WTC11 (cell line): ENCODE measurements around the gene HECW1. TPM values are rescaled to one million over a fixed set of nuclear protein-coding genes. Genes with fewer than 3 reads are reported as not detected.
"Not testable (repeated sequence)": the region's sequence is repeated elsewhere in the genome, so short reads cannot be mapped to it uniquely, and the experiment has no call there.

ENCODE experiments used
- ATAC-seq: fragments of 200-7000 bp; cut with Tn5 transposase; 2 replicates; pipeline ENCODE4 v1.10.0; 2021; ENCODE audit warnings: mild to moderate bottlenecking, moderate library complexity
- CTCF ChIA-PET: fragments of 300-600 bp; sonication (Branson Sonifier 250); formaldehyde crosslinking; loops from one replicate; lab custom pipeline; 2021; ENCODE audit warnings: antibody characterized with exemption; lab: Charles Lee
- POLR2A ChIA-PET: fragments of 350-600 bp; sonication (Branson Sonifier 250); formaldehyde crosslinking; loops from one replicate; lab custom pipeline; 2021; ENCODE audit warnings: antibody characterized with exemption; lab: Charles Lee
- DNase-seq: peaks from one replicate; pipeline ENCODE4 v3.0.0; 2021; ENCODE audit warnings: low spot score
- H3K27ac Mint-ChIP-seq: 2 replicates; pipeline ENCODE4 v1.8.0; 2021; ENCODE audit warnings: mixed read lengths
- H3K27me3 Mint-ChIP-seq: 2 replicates; pipeline ENCODE4 v1.8.0; 2021; ENCODE audit warnings: low read depth, mild to moderate bottlenecking, moderate library complexity, mixed read lengths
- H3K36me3 Mint-ChIP-seq: 2 replicates; pipeline ENCODE4 v1.8.0; 2021; ENCODE audit warnings: mixed read lengths
- H3K4me1 Mint-ChIP-seq: 2 replicates; pipeline ENCODE4 v1.8.0; 2022; ENCODE audit warnings: mixed read lengths
- H3K4me3 Mint-ChIP-seq: 2 replicates; pipeline ENCODE4 v1.8.0; 2021; ENCODE audit warnings: mild to moderate bottlenecking, moderate library complexity, mixed read lengths
- H3K9me3 Mint-ChIP-seq: 2 replicates; pipeline ENCODE4 v1.8.0; 2021; ENCODE audit warnings: mixed read lengths
- CTCF ChIP-seq: fragments of 200-600 bp; IDR thresholded peaks from 2 replicates; pipeline ENCODE4 v1.8.0; 2022; ENCODE audit warnings: antibody characterized with exemption
- ERG ChIP-seq: fragments of 250-450 bp; sonication (Bioruptor Pico); IDR thresholded peaks from 2 replicates; pipeline ENCODE4 v1.8.0; 2021; ENCODE audit warnings: mild to moderate bottlenecking
- FOXJ3 ChIP-seq: sonication (generic); formaldehyde crosslinking; IDR thresholded peaks from 2 replicates; pipeline ENCODE4 v1.9.0; 2021; ENCODE audit warnings: missing genetic modification reagents, mild to moderate bottlenecking, borderline replicate concordance
- FOXP4 ChIP-seq: sonication (generic); formaldehyde crosslinking; IDR thresholded peaks from 2 replicates; pipeline ENCODE4 v1.8.0; 2022; ENCODE audit warnings: mild to moderate bottlenecking, missing genetic modification reagents
- GRHL2 ChIP-seq: fragments of 250-450 bp; sonication (Bioruptor Pico); IDR thresholded peaks from 2 replicates; pipeline ENCODE4 v1.8.0; 2022; ENCODE audit warnings: mild to moderate bottlenecking, moderate library complexity; ENCODE audit not compliant: insufficient replicate concordance, severe bottlenecking
- HMGA2 ChIP-seq: fragments of 250-450 bp; sonication (Bioruptor Pico); IDR thresholded peaks from 2 replicates; pipeline ENCODE4 v1.4.0; 2021; ENCODE audit warnings: mild to moderate bottlenecking, moderate library complexity
- IRF2 ChIP-seq: sonication (generic); formaldehyde crosslinking; IDR thresholded peaks from 2 replicates; pipeline ENCODE4 v1.8.0; 2022; ENCODE audit warnings: low read depth, missing genetic modification reagents, borderline replicate concordance
- MLX ChIP-seq: sonication (generic); formaldehyde crosslinking; IDR thresholded peaks from 2 replicates; pipeline ENCODE4 v1.8.1; 2023; ENCODE audit warnings: mild to moderate bottlenecking, missing genetic modification reagents, moderate library complexity
- MYBL2 ChIP-seq: sonication (generic); formaldehyde crosslinking; IDR thresholded peaks from 2 replicates; pipeline ENCODE4 v1.8.1; 2023; ENCODE audit warnings: mild to moderate bottlenecking, moderate library complexity, missing genetic modification reagents
- NFE2L1 ChIP-seq: sonication (generic); formaldehyde crosslinking; IDR thresholded peaks from 2 replicates; pipeline ENCODE4 v1.8.1; 2023; ENCODE audit warnings: missing genetic modification reagents
- PREB ChIP-seq: sonication (generic); formaldehyde crosslinking; IDR thresholded peaks from 2 replicates; pipeline ENCODE4 v1.8.1; 2022; ENCODE audit warnings: mild to moderate bottlenecking, missing genetic modification reagents, moderate library complexity, borderline replicate concordance
- SOX15 ChIP-seq: fragments of 250-450 bp; sonication (Bioruptor Pico); IDR thresholded peaks from 2 replicates; pipeline ENCODE4 v1.9.0; 2021; ENCODE audit warnings: mild to moderate bottlenecking
- SP1 ChIP-seq: sonication (generic); formaldehyde crosslinking; conservative IDR thresholded peaks from 2 replicates; pipeline ENCODE4 v1.8.1; 2022; ENCODE audit warnings: missing genetic modification reagents
- TEAD1 ChIP-seq: sonication (generic); formaldehyde crosslinking; IDR thresholded peaks from 2 replicates; pipeline ENCODE4 v1.8.0; 2022; ENCODE audit warnings: mild to moderate bottlenecking, missing genetic modification reagents
- TP53 ChIP-seq: sonication (generic); formaldehyde crosslinking; IDR thresholded peaks from 2 replicates; pipeline ENCODE4 v1.8.1; 2023; ENCODE audit warnings: mild to moderate bottlenecking, missing genetic modification reagents
- ZBTB43 ChIP-seq: sonication (generic); formaldehyde crosslinking; IDR thresholded peaks from 2 replicates; pipeline ENCODE4 v1.8.1; 2023; ENCODE audit warnings: mild to moderate bottlenecking, missing genetic modification reagents
- ZNF263 ChIP-seq: sonication (generic); formaldehyde crosslinking; IDR thresholded peaks from 2 replicates; pipeline ENCODE4 v1.8.1; 2022; ENCODE audit warnings: low read depth, mild to moderate bottlenecking, moderate library complexity, missing genetic modification reagents
- ZNF416 ChIP-seq: fragments of 250-450 bp; sonication (Bioruptor Pico); IDR thresholded peaks from 2 replicates; pipeline ENCODE4 v1.9.0; 2021; ENCODE audit warnings: mild to moderate bottlenecking, inconsistent platforms
- ZNF423 ChIP-seq: fragments of 250-450 bp; sonication (Bioruptor Pico); IDR thresholded peaks from 2 replicates; pipeline ENCODE4 v2.1.2; 2022; ENCODE audit warnings: mild to moderate bottlenecking, moderate library complexity
- ZNF532 ChIP-seq: fragments of 250-450 bp; sonication (Bioruptor Pico); IDR thresholded peaks from 2 replicates; pipeline ENCODE4 v1.9.0; 2021; ENCODE audit warnings: mild to moderate bottlenecking, borderline replicate concordance
- total RNA-seq: library from RNA; stranded (reverse); gene quantifications from 3 replicates; pipeline ENCODE4 v1.2.3, GENCODE V29; 2021

The HECW1 gene
- total RNA-seq, 1 experiment from 2014 or later = 6.1 TPM

- Mint-ChIP-seq H3K9me3 (peaks cover 3% of the 10 kb centered on the region), H3K4me1 (peaks cover 4% of the 10 kb centered on the region), H3K36me3 (peaks cover 2% of the 10 kb centered on the region; the same call in 1 of the 2 replicates), H3K27ac (no peak overlapping the region), H3K27me3 (no peaks in the 10 kb centered on the region), H3K4me3 (no peak overlapping the region)
- no peak for TF ChIP-seq ZNF263
- no peak for TF ChIP-seq TP53 (CRISPR knock-in tag)
- TF ChIP-seq ERG (CRISPR knock-in tag) = no peak
- no peak for TF ChIP-seq ZNF416 (CRISPR knock-in tag)
- TF ChIP-seq PREB = no peak
- TF ChIP-seq ZBTB43 (CRISPR knock-in tag) = no peak
- TF ChIP-seq ZNF532 (CRISPR knock-in tag) = no peak
- TF ChIP-seq TEAD1 (CRISPR knock-in tag) = no peak
- no peak for TF ChIP-seq NFE2L1
- no peak for TF ChIP-seq ZNF423 (CRISPR knock-in tag)
- TF ChIP-seq HMGA2 (CRISPR knock-in tag) = no peak
- no peak for TF ChIP-seq SOX15 (CRISPR knock-in tag)
- no peak for TF ChIP-seq MYBL2 (CRISPR knock-in tag)
- TF ChIP-seq SP1 = no peak
- ATAC-seq (no peak), DNase-seq (no peak)
- ChIA-PET POLR2A (no interaction called here), CTCF (interaction anchor here (0.9 to 4.1 kb wide), 2 partner anchors 10 to 133 kb away, joined by 3 to 38 read pairs; partner anchors contain the start of gene STK17A)
Observed at GRCh38 chr7:43572516-43573049, 460.1 kb downstream of the HECW1 start.

- ATAC-seq, H3K4me3 Mint-ChIP-seq, POLR2A ChIA-PET, H3K27ac Mint-ChIP-seq, H3K27me3 Mint-ChIP-seq, DNase-seq: not testable (repeated sequence)
- CTCF ChIA-PET = interaction anchor here (4.1 kb wide), 1 partner anchor 9 kb away, joined by 38 read pairs; the partner anchor contains the start of gene STK17A
- H3K36me3 Mint-ChIP-seq = peaks cover 14% of the 10 kb centered on the region; the same call in 1 of the 2 replicates
- peaks cover 14% of the 10 kb centered on the region for H3K4me1 Mint-ChIP-seq
- H3K9me3 Mint-ChIP-seq = peaks cover 14% of the 10 kb centered on the region
Observed at GRCh38 chr7:43573832-43574231, 461.4 kb downstream of the HECW1 start.

GRCh38 chr7:43575506-43575905 lies 463.1 kb downstream of the HECW1 start:
- Mint-ChIP-seq H3K36me3 (peaks cover 21% of the 10 kb centered on the region), H3K4me1 (peaks cover 14% of the 10 kb centered on the region), H3K27ac (no peak overlapping the region), H3K4me3 (no peak overlapping the region), H3K27me3 (no peaks in the 10 kb centered on the region), H3K9me3 (peaks cover 22% of the 10 kb centered on the region)
- no peak for ATAC-seq
- no peak for DNase-seq
- ChIA-PET CTCF (interaction anchor here (0.6 kb wide), 1 partner anchor 146 kb away, joined by 3 read pairs; no protein-coding TSS in a partner anchor), POLR2A (no interaction called here)
- TF ChIP-seq MLX (CRISPR knock-in tag) (no peak), IRF2 (CRISPR knock-in tag) (no peak), FOXJ3 (CRISPR knock-in tag) (no peak), FOXP4 (no peak), CTCF (no peak), GRHL2 (CRISPR knock-in tag) (no peak), HMGA2 (CRISPR knock-in tag) (peak; percentile 92)
